Breast epithelium (tissue), 3 donors: ENCODE data around the gene HES5.

ENCODE experiments used
- POLR2AphosphoS5 ChIP-seq, 3 donors: sonication (generic); formaldehyde crosslinking; IDR thresholded peaks; one replicate each; pipeline ENCODE4 v1.6.1; 2017; ENCODE audit warnings: antibody characterized with exemption in 3 of 3
- TF ChIP-seq, protein P1 (sequence below), 3 donors: fragments of 450-650 bp; IDR thresholded peaks; one replicate each; pipeline ENCODE4 v1.5.1; 2016 to 2017; ENCODE audit warnings: antibody characterized with exemption in 3 of 3, mild to moderate bottlenecking in 3 of 3, moderate library complexity in 3 of 3

DNA sequence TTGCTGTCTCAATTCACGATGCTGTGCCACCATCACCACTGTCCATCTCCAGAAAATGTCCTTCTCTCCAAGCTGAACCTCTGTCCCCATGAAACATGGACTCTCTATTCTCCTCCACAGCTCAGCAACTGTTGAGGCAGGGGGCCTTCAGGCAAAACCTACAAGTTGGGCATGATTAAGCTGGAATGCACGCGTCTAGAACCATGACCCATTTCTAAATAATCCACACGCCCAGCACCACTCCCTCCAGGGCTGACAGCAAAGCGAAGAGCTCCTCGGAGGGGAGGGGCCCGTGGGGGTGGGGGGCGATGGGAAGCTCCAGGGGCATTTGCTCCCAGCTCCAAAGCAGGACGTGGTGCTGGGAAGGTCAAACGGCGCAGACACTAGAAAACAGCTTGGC lies 3.3 kb upstream of the HES5 start:
- TF ChIP-seq, protein P1, sequence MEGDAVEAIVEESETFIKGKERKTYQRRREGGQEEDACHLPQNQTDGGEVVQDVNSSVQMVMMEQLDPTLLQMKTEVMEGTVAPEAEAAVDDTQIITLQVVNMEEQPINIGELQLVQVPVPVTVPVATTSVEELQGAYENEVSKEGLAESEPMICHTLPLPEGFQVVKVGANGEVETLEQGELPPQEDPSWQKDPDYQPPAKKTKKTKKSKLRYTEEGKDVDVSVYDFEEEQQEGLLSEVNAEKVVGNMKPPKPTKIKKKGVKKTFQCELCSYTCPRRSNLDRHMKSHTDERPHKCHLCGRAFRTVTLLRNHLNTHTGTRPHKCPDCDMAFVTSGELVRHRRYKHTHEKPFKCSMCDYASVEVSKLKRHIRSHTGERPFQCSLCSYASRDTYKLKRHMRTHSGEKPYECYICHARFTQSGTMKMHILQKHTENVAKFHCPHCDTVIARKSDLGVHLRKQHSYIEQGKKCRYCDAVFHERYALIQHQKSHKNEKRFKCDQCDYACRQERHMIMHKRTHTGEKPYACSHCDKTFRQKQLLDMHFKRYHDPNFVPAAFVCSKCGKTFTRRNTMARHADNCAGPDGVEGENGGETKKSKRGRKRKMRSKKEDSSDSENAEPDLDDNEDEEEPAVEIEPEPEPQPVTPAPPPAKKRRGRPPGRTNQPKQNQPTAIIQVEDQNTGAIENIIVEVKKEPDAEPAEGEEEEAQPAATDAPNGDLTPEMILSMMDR (IDR thresholded peaks at IDR 0.05): no peak
- no peak for TF ChIP-seq POLR2AphosphoS5 (IDR thresholded peaks at IDR 0.05)
